SKM-1 treated with dmso at 0.1 percent for 144 hours (cell line): ENCODE results near the gene NTN1.

Experiments used
- DNase-seq: peaks from one replicate; lab custom pipeline; 2025; ENCODE audit not compliant: unreplicated experiment; lab: John Stamatoyannopoulos, UW

Gene NTN1

DNA sequence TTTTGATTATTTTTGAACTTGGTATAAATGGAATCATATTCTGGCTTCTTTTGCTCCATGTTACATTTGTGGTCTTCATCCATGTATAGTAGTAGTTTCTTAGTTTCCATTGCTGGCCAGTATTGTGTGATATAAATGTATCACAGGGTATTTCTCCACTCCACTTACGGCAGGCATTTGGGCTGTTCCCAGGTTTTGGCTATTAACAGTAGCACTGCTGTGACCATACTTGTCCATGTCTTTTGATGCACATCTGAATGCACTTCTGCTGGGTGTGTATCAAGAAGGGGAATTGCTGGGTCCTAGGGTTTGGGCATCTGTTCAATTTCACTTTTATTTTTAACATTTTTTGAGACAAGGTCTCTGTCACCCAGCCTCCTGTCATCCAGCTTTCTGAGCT, 13.9 kb downstream of the NTN1 start:
- DNase-seq, result no peak

- DNase-seq, result no peak
Measured at GRCh38 chr17:9036336-9036735, 15.0 kb downstream of the NTN1 start.

- DNase-seq, result peak; percentile 34
Measured at GRCh38 chr17:9037736-9038135, 16.4 kb downstream of the NTN1 start.

- DNase-seq, result no peak
Measured at GRCh38 chr17:9038380-9038779, 17.1 kb downstream of the NTN1 start.

DNA sequence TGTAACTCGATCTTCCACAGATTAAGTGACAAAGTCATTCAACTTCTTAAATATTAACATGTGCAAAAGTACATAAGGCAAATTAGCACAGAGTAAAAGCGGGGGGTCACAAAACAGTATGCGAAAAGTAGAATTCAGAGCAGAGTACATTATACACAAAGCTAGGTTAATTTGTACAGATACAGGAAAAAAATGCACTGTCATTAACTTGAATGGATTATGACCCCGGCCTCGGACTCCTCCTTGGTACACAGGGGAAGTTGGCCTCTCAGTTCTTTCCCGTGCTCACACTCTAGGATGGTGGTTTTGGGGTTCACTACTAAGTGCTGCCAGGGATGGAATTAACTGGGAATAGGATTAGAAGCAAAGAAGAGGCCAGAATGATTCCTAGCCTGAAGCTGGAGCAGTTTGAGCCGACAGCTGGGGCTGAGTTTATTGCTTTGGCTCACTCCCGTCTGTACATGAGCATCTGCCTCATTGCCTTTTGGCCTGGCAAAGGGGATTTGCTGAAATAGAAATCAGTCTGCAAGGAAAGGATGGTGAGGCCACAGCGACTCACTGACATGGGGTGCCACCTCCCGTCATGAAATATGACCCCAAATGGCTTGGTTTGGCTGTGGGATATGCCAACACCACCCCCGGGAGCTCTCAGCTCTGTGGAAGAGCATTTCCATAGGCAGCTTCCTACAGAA, 23.6 kb downstream of the NTN1 start:
- no peak for DNase-seq

GRCh38 chr17:9050801-9051401, 29.6 kb downstream of the NTN1 start:
- no peak for DNase-seq

DNA sequence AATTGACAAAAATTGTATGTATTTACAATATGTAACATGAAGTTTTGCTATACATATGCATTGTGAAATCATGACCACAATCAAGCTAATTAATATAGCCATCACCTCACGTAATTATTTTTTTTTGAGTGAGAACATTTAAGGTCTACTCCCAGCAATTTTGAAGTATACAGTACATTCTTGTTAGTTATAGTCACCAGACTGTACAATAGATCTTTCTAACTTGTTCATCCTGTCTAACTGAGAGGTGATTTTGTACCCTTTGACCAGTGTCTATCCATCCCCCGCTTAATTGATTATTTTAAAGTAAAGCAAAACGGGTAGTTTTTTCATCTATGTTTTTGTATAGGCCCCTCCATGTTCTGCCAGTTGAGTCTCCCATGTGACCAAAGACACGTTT, 30.3 kb downstream of the NTN1 start:
- DNase-seq, result no peak

GRCh38 chr17:9052921-9053320, 31.6 kb downstream of the NTN1 start:
- no peak for DNase-seq

- DNase-seq, result no peak
Measured at GRCh38 chr17:9053406-9053805, 32.1 kb downstream of the NTN1 start.

DNA sequence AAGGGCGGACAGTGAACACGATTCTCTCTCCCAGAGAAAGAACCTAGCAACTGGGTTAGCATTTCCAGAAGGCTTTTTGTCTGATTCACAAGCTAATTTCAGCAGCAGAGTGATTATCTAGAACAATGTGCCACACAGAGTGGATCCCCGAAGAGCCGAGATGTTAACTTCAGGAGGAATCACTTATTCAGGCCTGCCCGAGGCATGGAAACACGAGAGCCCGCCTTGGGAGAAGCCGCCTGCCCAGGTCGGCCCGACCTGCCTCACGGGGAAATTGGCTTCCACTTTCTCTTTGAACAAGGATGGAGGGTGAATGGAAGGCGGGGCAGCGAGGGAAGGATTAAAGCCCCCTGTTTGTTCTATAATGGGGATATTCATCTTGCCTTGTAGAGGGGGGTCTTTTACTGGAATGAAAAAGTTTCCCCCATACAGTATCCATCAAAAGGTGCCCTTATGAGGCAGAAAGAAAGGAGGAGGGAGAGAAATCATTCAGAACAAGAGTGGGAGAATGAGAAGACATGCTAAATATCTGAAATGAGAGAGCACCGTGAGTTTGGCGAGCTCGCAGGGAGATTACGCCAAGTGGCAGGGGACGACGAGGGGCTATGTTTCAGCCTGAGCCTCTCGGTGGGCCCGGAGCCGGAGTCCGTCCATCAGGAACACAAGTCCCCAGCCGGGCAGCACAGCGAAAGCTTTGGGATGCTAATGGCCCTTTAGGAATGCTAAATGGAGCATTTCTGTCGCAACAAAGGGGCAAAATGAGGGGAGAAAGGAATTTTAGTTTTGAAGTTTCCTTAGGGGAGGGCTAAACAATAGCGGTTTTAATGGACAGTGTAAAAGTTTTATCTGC, 33.0 kb downstream of the NTN1 start:
- DNase-seq, result no peak

GRCh38 chr17:9055281-9055680, 34.0 kb downstream of the NTN1 start:
- DNase-seq, result no peak

- no peak for DNase-seq
Measured at GRCh38 chr17:9056566-9056965, 35.3 kb downstream of the NTN1 start.

DNA sequence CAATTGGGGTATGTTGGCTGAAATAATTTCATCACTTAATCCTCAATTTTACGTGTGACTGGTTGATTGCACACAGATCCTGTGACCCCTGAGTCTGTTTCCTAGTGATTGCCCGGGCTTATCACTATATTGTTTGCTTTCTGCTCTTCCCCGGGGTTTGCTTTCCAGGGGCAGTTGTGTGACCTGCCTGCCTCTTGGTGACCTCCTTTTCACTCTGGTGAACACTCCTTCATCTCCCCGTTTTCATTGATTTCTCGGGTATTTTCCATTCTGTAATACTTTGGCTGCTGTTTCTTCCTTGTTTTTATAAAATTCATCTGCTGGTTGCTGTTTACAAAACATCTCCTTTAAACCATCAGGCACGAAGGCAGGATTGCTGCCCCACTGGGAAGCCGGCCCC, 36.0 kb downstream of the NTN1 start:
- no peak for DNase-seq

DNA sequence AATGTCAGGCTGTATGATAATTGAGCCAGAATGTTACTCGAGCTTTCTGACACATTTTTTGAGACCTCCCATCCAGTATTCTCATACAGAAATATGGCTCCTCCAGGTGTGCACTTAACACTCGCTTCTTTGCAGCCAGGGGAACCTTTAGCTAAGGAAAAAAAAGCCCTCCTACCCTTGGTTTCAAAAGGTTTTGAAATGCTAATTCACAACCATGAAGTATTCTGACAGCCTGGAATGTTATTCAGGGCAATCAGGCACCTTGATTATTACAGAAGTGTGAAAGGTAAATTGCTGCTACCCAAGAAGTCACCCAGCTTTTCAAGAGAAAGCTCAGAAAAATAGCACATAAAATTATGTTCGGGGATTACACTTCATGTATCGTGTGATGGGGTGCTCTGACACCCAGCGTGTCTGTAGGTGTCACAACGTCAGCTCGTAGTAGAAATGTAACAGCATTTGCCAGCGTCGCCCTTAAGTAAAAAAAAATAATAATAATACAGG, 41.1 kb downstream of the NTN1 start:
- DNase-seq, result no peak

DNA sequence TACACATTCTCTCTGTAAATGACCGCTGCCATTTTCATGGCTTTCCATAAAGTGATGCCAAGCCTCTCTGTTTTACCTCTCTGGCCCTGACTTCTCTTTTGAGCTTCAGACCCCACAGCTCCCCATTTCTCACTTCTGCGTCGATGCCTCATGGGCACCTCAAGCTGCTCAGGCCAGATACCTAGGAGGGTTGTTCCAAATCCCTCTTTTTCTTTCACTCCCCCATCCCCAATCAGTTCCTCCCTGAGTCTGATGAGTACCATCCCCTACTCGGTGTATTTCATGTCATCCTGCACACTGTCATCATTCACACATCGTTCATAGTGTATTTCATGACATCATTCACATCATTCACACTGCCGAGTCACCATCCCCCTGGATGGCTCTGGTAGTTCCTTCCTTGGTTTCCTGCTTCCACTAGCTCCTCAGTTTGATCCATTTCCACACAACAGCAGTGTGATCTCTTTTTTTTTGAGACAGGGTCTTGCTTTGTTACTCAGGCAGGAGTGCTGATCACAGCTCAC, 43.1 kb downstream of the NTN1 start:
- DNase-seq, result no peak

DNA sequence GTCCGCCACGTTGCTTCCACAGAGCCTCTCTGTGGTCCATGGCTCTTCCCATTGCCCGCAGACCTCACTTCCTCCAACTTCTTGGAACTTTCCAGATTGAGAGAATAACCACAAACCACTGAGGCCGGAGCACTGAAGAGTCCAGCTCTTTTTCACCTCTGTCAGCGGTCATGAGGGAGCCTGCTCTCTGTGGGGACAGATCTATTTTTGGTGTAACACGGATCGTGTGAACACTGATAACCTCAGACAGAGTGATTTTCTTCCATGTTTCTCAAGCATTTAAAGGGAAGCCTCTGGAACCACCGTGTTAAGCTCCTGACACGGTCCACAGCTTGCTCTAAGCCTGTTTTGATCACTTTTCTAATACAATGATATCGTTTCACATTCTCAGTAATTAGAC, 49.7 kb downstream of the NTN1 start:
- no peak for DNase-seq

DNA sequence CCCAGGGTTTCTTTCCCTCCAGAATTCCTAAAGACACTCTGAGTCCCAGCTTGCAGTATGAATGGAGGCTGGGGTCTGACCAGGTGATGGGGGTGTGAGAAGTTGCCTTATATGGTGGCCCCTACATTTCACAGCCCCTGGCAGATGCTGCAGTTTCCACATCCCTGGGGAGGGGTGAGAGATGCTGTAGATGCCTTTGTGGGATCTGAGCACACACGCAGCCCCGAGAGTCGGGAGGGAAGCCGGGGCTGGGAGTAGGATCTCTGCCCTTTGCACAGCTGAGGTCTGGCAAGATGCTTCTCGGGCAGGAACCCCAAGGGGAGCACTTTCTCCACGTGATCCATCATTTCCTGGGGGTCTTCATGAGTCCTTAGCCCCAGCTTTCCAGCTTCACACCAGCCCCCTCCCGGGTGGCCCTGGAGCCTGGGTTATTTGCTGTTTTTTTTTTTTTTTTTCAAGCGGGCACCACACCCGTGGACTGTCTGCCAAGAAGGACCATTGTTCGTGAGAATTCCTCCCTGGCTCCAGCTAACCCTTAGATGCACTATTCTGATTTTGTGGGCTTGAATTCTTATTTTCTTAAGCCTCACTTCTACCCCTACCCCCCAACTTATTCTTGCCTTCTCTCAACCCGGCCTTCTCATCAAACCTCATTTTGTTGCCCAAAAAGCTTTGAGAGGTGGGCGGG, 50.6 kb downstream of the NTN1 start:
- no peak for DNase-seq

DNA sequence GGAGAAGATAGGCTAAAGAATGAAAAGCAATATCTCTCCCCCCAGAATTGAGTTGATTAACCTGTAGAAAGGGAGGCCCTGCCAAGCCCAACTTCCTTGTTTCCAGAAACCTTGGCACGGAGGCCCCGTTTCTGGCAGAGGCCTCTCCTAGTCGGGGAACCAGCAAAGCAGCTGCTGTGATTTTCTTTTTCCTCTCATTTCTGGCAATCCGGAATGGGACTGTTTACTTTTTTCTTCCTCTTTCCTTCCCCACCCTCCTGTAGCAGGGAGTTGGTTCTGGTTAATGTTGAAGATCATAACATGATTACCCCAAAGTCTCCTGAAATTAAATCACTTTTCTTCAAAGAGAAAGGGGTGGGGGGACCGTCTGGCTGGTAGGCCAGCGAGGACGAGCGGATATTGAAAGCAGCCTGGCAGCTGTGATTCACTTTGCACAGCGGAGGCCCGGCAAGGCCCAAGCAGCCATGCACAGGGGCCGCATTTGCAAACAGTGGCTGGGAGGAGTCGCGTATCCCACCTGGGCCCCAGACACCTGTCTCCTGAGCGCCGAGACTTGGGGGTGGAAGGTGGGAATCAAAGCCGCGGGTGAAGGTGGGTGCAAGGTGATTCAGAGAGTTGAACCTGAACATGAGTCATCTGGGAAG, 51.5 kb downstream of the NTN1 start:
- no peak for DNase-seq

DNA sequence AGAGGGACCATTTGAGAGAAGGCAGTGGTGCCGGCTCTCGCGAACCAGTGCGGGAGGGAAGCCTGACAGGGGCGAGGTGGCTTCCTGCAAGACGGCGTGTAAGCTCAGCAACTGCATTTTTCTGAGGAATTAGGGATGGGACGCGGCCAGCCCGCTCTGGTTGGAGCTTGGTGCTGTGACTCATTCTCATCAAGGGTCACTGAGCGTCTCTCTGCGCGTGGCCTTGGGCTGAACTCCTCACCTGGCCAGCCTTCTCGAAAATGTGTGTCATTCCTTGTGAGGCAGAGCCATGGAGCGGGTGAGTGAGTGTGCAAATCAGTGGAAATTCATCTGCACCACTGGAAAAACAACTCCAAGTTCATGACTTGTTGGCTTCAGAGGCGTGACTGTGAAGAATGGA, 52.8 kb downstream of the NTN1 start:
- no peak for DNase-seq

- DNase-seq, result no peak
Measured at GRCh38 chr17:9079461-9080103, 58.3 kb downstream of the NTN1 start.
